ENCODE measurements around the gene SCAF11. TPM values are rescaled to one million over a fixed set of nuclear protein-coding genes. Genes with fewer than 3 reads are reported as not detected.

The SCAF11 gene
- total RNA-seq, 1 experiment from 2014 or later: 79.8 TPM

DNA sequence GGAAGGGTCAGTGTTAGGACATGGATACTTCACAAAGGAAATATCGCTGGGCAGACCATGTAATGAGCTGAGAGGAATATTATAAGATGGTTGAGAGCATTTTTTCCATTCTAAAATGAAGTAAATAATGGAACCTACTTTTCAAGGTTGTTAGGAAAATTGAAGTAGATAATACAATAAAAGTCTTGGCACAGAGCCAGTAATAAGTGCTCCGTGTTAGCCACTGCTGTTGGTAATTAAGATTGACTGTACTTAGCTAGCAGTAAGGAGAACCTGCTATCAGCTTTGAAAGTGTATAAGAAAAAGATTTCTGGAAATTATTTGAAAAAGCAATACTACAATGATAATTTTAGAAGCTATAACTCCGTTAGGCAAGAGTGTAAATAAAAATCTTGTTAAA is 77.6 kb downstream of the SCAF11 start:
- Histone ChIP-seq H4K20me1 (ENCODE audit: insufficient read depth) (peaks cover 3% of the 10 kb centered on the region; the same call in 1 of the 2 replicates), H3K4me2 (ENCODE audit: low read length) (no peak overlapping the region), H3K9me2 (ENCODE audit: insufficient read depth) (no peaks in the 10 kb centered on the region), H3K9me3 (ENCODE audit: control insufficient read depth in 1 of 2, insufficient read depth in 1 of 2, low read depth in 1 of 2, low read length in 2 of 2) (no peaks in the 10 kb centered on the region), H3K4me3 (replicated peaks in 1 of 2; ENCODE audit: low read depth in 1 of 2, low read length in 2 of 2) (no peak overlapping the region), H3K27me3 (ENCODE audit: insufficient read depth, low read length) (no peaks in the 10 kb centered on the region), H3K36me3 (ENCODE audit: control insufficient read depth in 1 of 2, insufficient read depth in 2 of 2, low read length in 2 of 2) (no peaks in the 10 kb centered on the region; a peak in 1 of 4 replicates), H3K4me1 (ENCODE audit: control insufficient read depth in 1 of 2, insufficient read depth in 2 of 2, low read length in 2 of 2) (no peaks in the 10 kb centered on the region), H3K9ac (ENCODE audit: low read length) (no peak overlapping the region), H2AFZ (ENCODE audit: low read depth, low read length, poor library complexity, severe bottlenecking) (no peak overlapping the region), H3K79me2 (ENCODE audit: insufficient read depth, low read length) (no peaks in the 10 kb centered on the region), H3K27ac (ENCODE audit: low read depth, low read length) (no peak overlapping the region)
- RAD21 ChIA-PET (ENCODE audit: low non-redundant PET in 1 of 2, low total read pairs in 2 of 2, uncharacterized antibody in 2 of 2, unreplicated experiment in 2 of 2): no interaction called here
- CTCF ChIA-PET: interaction anchor here (2.2 kb wide), 1 partner anchor 369 kb away, joined by 7 read pairs; no protein-coding TSS in a partner anchor
- no TSS peak for BruUV-seq (replicated peaks)
- intact Hi-C loops (cut with micrococcal nuclease): no loop called here
- no peak for TF ChIP-seq ZBTB33 (IDR thresholded peaks at IDR 0.05; ENCODE audit: extremely low read depth, insufficient replicate concordance, low read length)
- TF ChIP-seq EGR1 (IDR thresholded peaks at IDR 0.05; ENCODE audit: low read depth): no peak
- no peak for TF ChIP-seq MAX (IDR thresholded peaks at IDR 0.05)
- TF ChIP-seq ATF3 (IDR thresholded peaks at IDR 0.05): no peak
- TF ChIP-seq CBX3 (IDR thresholded peaks at IDR 0.05; ENCODE audit: low read depth): no peak
- TF ChIP-seq POLR2AphosphoS5 (IDR thresholded peaks at IDR 0.05; ENCODE audit: low read depth, low read length): no peak
- no peak for TF ChIP-seq JUND (IDR thresholded peaks at IDR 0.05)
- no peak for TF ChIP-seq EZH2phosphoT487 (IDR thresholded peaks at IDR 0.05; ENCODE audit: borderline replicate concordance)
- TF ChIP-seq CTCF (IDR thresholded peaks at IDR 0.05 in 2 of 3, conservative IDR thresholded peaks at IDR 0.05 in 1 of 3; ENCODE audit: borderline replicate concordance in 1 of 3, insufficient read depth in 1 of 3, low read depth in 2 of 3, low read length in 2 of 3): no peak
- TF ChIP-seq ZFX (IDR thresholded peaks at IDR 0.05): no peak
- no peak for TF ChIP-seq FOSL1 (IDR thresholded peaks at IDR 0.05; ENCODE audit: low read depth)
- no peak for TF ChIP-seq EZH2 (IDR thresholded peaks at IDR 0.05)
- no peak for TF ChIP-seq POLR2A (IDR thresholded peaks at IDR 0.05; ENCODE audit: borderline replicate concordance, extremely low read depth, insufficient read depth, insufficient read length)
- TF ChIP-seq TCF7L2 (IDR thresholded peaks at IDR 0.05; ENCODE audit: borderline replicate concordance, extremely low read depth, insufficient read depth, insufficient read length): no peak
- no peak for TF ChIP-seq SIN3A (IDR thresholded peaks at IDR 0.05; ENCODE audit: low read depth)
- no peak for TF ChIP-seq RAD21 (IDR thresholded peaks at IDR 0.05; ENCODE audit: low read depth)
- TF ChIP-seq REST (IDR thresholded peaks at IDR 0.05; ENCODE audit: low read depth): no peak
- TF ChIP-seq ZNF274 (IDR thresholded peaks at IDR 0.05; ENCODE audit: low read depth, low read length): no peak
- ATAC-seq (no peak), DNase-seq (ENCODE audit: low read depth, low spot score) (no peak)
- POLR2A ChIA-PET: no interaction called here

Measured in HCT116 (cell line).